Activated CD8-positive, alpha-beta memory T cell treated with anti-CD3 and anti-CD28 coated beads, Interleukin-2, amount 50 U/mL, for 24 hours (primary cell): ENCODE data around the gene PPP2R2C.

ENCODE experiments used
- DNase-seq: peaks from one replicate; pipeline ENCODE4 v3.0.0-alpha.2; 2020; ENCODE audit errors: extremely low read depth

PPP2R2C gene

GRCh38 chr4:6469898-6470501 lies 2.4 kb downstream of the PPP2R2C start:
- no peak for DNase-seq

- DNase-seq = no peak
These were observed 3.3 kb downstream of the PPP2R2C start for GRCh38 chr4:6469144-6469543.

- DNase-seq = no peak
These were observed 4.0 kb downstream of the PPP2R2C start for GRCh38 chr4:6468376-6468775.

DNA sequence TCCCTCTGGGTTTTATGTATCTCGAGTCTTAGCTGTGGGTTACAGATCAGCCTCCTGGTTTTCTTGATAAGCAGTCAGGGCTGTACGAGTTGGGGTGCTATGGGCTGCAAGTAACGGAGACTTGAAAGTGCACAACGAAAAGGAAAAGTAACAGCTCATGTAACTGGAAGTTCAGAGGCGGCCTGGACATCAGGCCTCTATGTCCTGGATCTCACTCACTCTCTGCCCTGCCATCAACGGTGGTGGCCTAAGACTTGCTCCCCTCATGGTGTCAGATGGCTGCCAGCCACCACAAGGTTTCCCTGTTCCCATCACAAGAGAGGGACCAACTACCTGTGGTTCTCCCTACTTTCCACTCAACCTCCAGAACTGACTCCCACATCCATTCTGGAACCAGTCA lies 4.8 kb downstream of the PPP2R2C start:
- DNase-seq = no peak

- DNase-seq = no peak
These were observed 5.5 kb downstream of the PPP2R2C start for GRCh38 chr4:6466756-6467381.

- DNase-seq = no peak
These were observed 6.5 kb downstream of the PPP2R2C start for GRCh38 chr4:6465955-6466354.

DNA sequence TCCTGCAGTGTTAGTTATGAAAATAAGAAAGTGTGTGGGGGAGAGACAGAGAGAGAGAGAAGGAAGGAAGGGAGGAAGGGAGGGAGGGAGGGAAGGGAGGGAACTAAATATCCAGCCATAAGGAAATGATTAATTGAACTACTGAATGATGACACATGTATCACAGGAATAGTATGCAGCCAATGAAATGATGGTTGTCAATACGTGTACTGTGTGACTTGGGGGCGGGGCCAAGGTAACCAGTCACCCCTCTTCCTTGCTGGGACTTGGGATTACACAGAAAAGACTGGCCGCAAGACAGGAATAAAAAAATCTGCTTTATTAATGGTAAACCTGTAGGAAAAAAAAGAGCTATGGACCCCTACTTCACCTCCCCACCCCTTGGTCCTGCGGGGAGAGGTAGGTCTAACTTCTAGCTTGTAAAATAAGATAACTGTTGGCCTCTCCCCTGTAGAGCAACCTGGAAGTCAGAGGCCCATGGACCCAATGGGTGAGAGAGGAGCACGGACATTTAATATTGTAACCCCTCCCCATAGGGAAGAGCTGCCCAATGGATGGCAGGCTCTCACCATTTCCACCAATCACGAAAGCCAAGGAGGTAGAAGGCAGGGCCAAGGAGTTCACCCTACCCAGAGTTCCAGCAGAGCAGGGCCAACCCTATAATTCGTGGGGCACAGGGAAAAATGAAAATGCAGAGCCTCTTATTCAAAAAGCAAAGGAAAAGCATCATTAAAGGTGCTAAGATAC lies 7.4 kb downstream of the PPP2R2C start:
- DNase-seq = no peak

GRCh38 chr4:6463311-6464289 lies 8.8 kb downstream of the PPP2R2C start:
- no peak for DNase-seq

GRCh38 chr4:6461301-6462165 lies 10.9 kb downstream of the PPP2R2C start:
- no peak for DNase-seq

DNA sequence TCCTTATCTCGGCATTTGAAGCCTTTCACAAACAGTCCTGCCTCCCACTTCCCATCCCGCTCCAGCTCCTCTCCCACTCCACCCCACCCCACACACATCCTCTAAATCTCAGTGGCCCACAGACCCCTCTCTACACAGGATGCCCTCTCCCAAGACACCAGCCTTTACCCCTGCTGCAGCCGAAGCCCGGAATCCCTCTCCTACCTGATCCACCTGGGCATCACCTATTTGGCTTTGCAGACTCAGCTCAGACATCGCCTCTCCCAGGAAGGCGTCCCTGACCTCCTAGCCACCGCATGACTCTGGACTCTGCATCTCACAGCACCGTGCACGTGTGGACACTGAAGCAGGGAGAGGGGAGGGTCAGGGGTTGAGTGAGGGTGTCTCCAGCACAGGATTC lies 11.5 kb downstream of the PPP2R2C start:
- DNase-seq = no peak

GRCh38 chr4:6458528-6458927 lies 13.9 kb downstream of the PPP2R2C start:
- DNase-seq = no peak

- DNase-seq = no peak
These were observed 16.0 kb downstream of the PPP2R2C start for GRCh38 chr4:6456450-6456849.

DNA sequence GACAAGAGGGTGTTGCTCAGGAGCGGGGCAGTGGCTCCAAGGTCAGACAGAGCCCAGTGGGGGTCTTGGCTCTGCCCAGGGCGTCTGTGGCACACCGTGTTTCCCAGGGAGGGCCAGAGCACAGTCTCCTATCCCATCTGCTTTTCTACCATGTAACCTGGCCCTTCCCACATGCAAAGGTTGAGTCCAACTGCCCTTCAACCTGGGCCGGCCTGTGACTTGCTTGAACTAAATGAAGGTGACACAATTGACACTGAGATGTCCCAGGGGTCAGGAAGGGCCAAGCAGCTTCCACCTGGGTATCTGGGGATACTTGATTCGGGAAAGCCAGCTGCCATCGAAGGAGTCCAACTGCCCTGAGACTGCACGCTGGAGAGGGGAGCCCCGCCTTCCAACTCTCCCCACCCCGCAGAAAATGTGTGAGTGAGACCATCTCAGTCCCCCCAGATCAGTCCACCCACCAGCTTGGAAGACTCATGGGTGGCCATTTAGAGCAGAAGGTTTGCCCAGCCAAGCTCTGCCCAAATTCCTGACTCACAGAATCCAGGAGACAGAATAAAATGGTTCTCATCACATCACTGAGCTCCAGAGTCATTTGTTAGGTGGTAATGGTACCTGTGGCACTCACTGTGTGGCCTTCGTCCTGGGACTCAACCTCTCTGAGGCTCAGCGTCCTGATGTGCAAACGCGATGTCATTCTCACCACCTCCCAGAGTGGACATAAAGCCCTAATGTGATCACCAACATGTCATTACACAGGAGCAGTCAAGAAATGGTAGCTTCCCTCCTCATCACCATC lies 18.1 kb downstream of the PPP2R2C start:
- DNase-seq = no peak

- DNase-seq = no peak
These were observed 18.8 kb downstream of the PPP2R2C start for GRCh38 chr4:6453688-6453990.

- no peak for DNase-seq
These were observed 19.3 kb downstream of the PPP2R2C start for GRCh38 chr4:6452897-6453687.

- DNase-seq = no peak
These were observed 20.1 kb downstream of the PPP2R2C start for GRCh38 chr4:6452116-6452896.

DNA sequence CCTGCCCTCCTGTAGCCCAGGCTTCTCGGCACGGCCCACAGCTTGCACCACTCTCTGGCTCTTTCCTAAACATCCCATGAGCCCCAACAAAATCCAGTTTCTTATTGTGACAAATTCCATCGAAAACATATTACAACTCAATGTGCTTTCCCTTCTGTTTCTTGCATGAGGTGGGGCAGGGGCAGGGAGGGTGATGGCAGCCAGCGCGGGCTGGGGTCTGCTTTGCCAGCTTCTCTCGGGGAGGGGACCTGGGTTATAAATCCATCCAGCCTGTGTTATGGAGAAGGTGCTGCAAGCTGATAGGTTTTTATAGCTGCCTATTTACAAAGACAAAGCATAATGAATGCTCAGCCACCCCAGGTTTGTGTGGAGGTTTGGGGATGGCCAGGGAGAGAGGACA lies 21.1 kb downstream of the PPP2R2C start:
- no peak for DNase-seq

- no peak for DNase-seq
These were observed 21.7 kb downstream of the PPP2R2C start for GRCh38 chr4:6450709-6451108.
